Stomach smooth muscle (tissue), 2 donors: ENCODE results near the gene GINM1.

ENCODE experiments used
- H3K27ac ChIP-seq: one replicate; pipeline ENCODE4 v1.7.0; 2013; ENCODE audit warnings: mild to moderate bottlenecking, low read length, inconsistent platforms
- H3K27me3 ChIP-seq, 2 donors: one replicate each; pipeline ENCODE4 v1.7.0; 2013; ENCODE audit warnings: low read length in 2 of 2; ENCODE audit not compliant: insufficient read depth in 2 of 2, control insufficient read depth in 1 of 2
- H3K36me3 ChIP-seq, 2 donors: one replicate each; pipeline ENCODE4 v1.7.0; 2013; ENCODE audit warnings: low read length in 2 of 2; ENCODE audit not compliant: control insufficient read depth in 2 of 2, insufficient read depth in 2 of 2
- H3K4me1 ChIP-seq: one replicate; pipeline ENCODE4 v1.7.0; 2013; ENCODE audit warnings: low read length; ENCODE audit not compliant: control insufficient read depth, insufficient read depth
- H3K4me3 ChIP-seq, 2 donors: one replicate each; pipeline ENCODE4 v1.7.0; 2013; ENCODE audit warnings: low read length in 2 of 2
- H3K9ac ChIP-seq, 2 donors: one replicate each; pipeline ENCODE4 v1.7.0; 2013; ENCODE audit warnings: low read length in 2 of 2, mild to moderate bottlenecking in 1 of 2
- H3K9me3 ChIP-seq, 2 donors: one replicate each; pipeline ENCODE4 v1.7.0; 2013; ENCODE audit warnings: low read length in 2 of 2; ENCODE audit not compliant: control insufficient read depth in 2 of 2
- donor health status: healthy.
- donor health status: Pancreatic carcinoma.

Gene GINM1

DNA sequence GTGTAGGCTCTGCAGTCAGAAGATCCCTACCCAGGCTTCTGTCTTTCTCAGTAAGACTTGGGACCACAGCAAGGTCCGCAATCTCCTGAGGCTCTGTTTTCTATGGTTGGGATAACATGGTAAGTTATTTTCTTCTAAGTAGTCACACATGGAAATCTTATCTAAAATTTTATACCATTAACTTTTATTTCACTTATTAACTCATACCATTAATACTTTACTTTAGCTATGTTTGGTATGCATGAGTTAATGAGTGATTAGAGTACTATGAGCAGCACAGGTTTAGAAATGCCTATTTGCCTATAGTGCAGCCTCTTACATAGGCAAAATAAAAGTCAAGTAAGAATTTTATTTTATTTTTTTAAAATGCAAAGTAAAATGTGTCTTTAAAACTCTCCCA lies 27.2 kb downstream of the GINM1 start:
- Histone ChIP-seq H3K4me1 (no peaks in the 10 kb centered on the region), H3K9ac (no peak overlapping the region), H3K27ac (no peak overlapping the region), H3K27me3 (no peaks in the 10 kb centered on the region), H3K4me3 (no peak overlapping the region), H3K9me3 (no peaks in the 10 kb centered on the region), H3K36me3 (peaks cover 18 to 26% of the 10 kb centered on the region in 2 donors)

DNA sequence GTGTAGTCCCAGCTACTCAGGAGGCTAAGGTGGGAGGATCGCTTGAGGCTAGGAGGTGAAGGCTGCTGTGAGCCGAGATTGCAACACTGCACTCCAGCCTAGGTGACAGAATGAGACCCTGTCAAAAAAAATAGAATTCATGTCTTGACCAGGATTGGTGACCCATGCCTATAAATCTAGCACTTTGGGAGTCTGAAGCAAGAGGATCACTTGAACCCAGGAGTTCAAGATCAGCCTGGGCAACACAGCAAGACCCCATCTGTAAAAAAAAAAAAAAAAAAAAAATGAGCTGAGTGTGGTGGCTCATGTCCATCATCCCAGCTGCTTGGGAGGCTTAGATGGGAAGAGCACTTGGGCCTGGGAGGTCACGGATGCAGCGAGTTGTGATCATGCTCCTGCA lies 34.3 kb downstream of the GINM1 start:
- Histone ChIP-seq H3K4me3 (no peak overlapping the region), H3K36me3 (peaks cover 19 to 24% of the 10 kb centered on the region in 2 donors), H3K27me3 (no peaks in the 10 kb centered on the region)

DNA sequence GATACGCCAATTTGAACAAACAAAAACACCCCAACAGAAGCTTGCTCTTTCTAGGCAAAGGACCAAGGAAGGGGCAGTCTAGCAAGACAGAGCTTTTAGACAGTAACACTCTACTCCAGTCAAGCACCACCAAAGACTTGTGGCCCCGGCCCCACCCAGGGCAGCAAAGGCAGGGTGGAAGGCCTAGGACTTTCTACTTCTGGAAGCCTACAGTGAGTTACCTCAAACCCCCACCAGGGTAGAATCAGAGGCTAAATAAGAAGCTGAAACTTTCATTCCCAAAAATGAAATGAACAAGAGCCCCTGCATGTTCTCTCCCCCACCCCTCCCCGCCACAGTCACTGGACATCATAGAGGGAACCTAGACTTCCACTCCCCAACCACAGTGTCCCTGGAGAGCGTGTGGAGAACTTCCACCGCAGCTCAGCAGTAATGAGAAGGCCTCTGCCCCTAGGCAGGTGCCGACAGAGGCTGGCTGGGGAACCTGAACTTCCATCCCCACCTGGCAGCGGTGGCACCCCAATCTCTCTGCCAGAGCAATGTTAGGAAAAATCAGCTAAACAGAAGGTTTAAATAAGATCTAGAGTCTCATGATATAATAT lies 42.3 kb downstream of the GINM1 start:
- Histone ChIP-seq H3K4me1 (no peaks in the 10 kb centered on the region), H3K9me3 (no peaks in the 10 kb centered on the region), H3K27ac (no peak overlapping the region), H3K36me3 (peaks cover 6 to 7% of the 10 kb centered on the region in 2 donors), H3K4me3 (no peak overlapping the region), H3K9ac (no peak overlapping the region), H3K27me3 (no peaks in the 10 kb centered on the region)

More for the DNA sequence above, 34.3 kb downstream of the GINM1 start:
- H3K4me1 ChIP-seq: no peaks in the 10 kb centered on the region
- no peak overlapping the region for H3K27ac ChIP-seq
- H3K9me3 ChIP-seq: no peaks in the 10 kb centered on the region
- no peak overlapping the region for H3K9ac ChIP-seq

DNA sequence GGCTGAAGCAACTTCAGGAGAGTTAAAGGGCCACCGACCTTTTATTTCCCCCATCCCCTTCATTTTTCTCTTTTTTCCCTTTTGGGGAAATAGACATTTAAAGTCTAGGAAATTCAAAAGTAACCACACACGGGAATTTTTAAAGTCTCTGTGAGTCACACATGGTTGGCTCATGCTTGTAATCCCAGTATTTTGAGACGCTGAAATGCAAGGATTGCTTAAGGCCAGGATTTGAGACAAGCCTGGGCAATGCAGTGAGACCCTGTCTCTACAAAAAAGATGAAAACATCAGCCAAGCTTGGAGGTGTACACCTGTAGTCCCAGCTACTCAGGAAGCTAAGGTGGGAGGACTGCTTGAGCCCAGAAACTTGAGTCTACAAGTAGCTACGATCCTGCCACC lies 48.2 kb downstream of the GINM1 start:
- Histone ChIP-seq H3K9ac (no peak overlapping the region), H3K4me1 (no peaks in the 10 kb centered on the region), H3K27ac (no peak overlapping the region), H3K4me3 (no peak overlapping the region), H3K36me3 (peaks cover 0 to 4% of the 10 kb centered on the region in 2 donors), H3K27me3 (no peaks in the 10 kb centered on the region), H3K9me3 (no peaks in the 10 kb centered on the region)

DNA sequence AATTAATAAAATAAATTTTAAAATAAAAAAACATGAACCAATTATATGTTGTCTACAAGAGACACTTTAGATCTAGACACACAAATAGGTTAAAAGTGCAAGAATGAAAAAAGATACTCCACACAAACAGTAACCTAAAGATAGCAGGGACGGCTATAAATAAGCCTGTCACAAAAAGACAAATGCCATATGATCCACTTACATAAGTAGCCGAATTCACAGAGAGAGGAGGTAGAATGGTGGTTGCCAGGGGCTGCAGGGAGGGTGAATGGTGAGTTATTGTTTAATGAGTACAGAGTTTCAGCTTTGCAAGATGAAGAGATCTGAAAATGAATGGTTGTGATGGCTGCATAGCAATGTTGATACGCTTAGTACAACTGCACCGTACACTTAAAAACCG lies 49.6 kb downstream of the GINM1 start:
- no peaks in the 10 kb centered on the region for H3K4me1 ChIP-seq
- no peak overlapping the region for H3K4me3 ChIP-seq
- no peaks in the 10 kb centered on the region for H3K27me3 ChIP-seq
- no peak overlapping the region for H3K27ac ChIP-seq
- H3K36me3 ChIP-seq: peaks cover 4 to 7% of the 10 kb centered on the region in 2 donors
- no peak overlapping the region for H3K9ac ChIP-seq
- H3K9me3 ChIP-seq: no peaks in the 10 kb centered on the region

DNA sequence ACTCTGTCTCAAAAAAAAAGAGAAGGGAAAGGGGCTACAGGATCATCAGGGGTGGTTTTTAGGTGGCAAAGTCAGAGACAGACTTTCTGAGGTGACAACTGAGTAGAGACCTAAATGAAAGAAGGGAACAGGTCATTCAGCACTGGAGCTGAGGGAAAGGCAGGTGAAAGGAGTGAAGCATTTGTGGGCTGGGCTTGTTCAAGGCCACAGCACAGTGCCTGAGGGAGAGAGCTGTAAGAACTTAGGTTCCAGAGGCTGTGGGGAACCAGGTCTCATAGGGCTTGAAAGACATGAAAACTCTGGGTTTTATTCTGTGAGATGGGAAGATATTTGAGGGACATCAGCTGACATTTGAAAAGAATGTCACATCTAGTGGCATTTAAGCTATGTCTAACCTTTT lies 61.5 kb downstream of the GINM1 start:
- Histone ChIP-seq H3K27ac (no peak overlapping the region), H3K27me3 (no peaks in the 10 kb centered on the region), H3K4me3 (no peak overlapping the region), H3K36me3 (peaks cover 6 to 9% of the 10 kb centered on the region in 2 donors), H3K9me3 (no peaks in the 10 kb centered on the region), H3K4me1 (no peaks in the 10 kb centered on the region), H3K9ac (no peak overlapping the region)

DNA sequence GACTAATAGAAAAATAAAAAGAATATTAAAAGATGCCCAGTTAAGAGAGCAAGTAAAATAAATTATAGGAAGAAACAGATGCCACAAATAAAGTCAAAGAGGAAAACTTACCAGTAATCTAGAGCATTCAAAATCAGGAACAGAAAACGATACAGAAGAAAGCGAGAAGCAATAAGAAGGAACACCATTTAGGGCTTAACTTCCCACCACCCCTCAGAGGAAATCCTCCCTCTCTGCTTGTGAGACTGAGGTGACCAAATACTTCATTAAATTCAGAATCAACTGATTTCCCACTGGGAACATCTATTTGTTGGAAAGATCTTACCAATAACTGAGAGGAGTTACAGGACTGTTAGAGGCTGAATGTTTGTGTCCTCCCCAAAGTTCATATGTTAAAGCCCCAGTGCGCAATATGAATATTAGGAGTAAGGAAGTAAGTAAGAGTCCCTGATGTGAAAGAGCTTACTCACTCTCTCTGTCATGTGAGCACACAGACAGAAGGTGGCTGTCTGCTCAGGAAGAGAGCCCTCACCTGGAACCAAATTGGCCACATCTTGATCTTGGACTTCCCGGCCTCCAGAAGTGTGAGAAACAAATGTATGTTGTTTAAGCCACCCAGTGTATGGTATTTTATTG lies 62.8 kb downstream of the GINM1 start:
- H3K27ac ChIP-seq: no peak overlapping the region
- H3K9me3 ChIP-seq: no peaks in the 10 kb centered on the region
- H3K4me3 ChIP-seq: no peak overlapping the region
- peaks cover 6 to 8% of the 10 kb centered on the region in 2 donors for H3K36me3 ChIP-seq
- no peak overlapping the region for H3K9ac ChIP-seq
- H3K4me1 ChIP-seq: no peaks in the 10 kb centered on the region
- H3K27me3 ChIP-seq: no peaks in the 10 kb centered on the region

DNA sequence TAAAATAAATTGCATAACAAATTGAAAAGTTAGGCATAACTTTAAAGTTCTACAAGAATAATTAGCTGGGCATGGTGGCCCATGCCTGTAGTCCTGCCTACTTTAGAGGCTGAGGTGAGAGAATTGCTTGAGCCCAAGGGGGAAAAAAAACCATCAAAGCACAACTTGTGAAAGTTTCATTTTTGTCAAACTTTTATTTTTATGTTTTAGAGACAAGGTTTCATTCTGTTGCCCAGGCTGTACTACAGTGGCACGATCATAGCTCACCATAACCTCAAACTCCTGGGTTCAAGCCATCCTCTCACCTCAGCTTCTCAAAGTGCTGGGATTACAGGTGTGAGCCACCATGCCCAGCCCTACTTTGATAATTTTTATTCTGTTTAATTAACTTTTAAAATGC lies 68.1 kb downstream of the GINM1 start:
- Histone ChIP-seq H3K36me3 (peaks cover 6 to 12% of the 10 kb centered on the region in 2 donors), H3K4me3 (no peak overlapping the region), H3K27ac (no peak overlapping the region), H3K4me1 (no peaks in the 10 kb centered on the region), H3K9ac (no peak overlapping the region), H3K27me3 (no peaks in the 10 kb centered on the region), H3K9me3 (no peaks in the 10 kb centered on the region)

DNA sequence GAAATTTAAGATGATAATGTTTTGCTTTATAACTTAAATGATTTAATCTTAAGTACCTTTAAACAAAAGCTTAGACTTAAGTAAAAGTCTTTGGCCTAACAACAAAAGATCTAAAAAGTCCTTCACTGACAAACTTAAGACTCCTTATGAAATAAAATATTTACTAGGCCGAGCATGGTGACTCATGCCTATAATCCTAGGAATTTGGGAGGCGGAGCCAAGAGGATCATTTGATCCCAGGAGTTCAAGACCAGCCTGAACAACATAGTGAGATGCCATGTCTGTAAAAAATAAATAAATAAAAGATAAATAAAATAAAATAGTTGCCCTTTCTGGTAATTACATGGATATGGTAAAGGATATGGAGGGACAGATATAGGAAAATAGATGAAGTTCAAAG lies 69.9 kb downstream of the GINM1 start:
- Histone ChIP-seq H3K4me1 (no peaks in the 10 kb centered on the region), H3K27ac (no peak overlapping the region), H3K36me3 (peaks cover 6 to 12% of the 10 kb centered on the region in 2 donors), H3K9ac (no peak overlapping the region), H3K27me3 (no peaks in the 10 kb centered on the region), H3K4me3 (no peak overlapping the region), H3K9me3 (no peaks in the 10 kb centered on the region)
